Right renal pelvis (tissue), 4 donors: ENCODE measurements around the gene TBC1D8B. TPM values are rescaled to one million over a fixed set of nuclear protein-coding genes. Genes with fewer than 3 reads are reported as not detected.
A peak's percentile ranks its signal among the peaks of the same experiment; 100 is the strongest.
"Not testable (repeated sequence)": the region's sequence is repeated elsewhere in the genome, so short reads cannot be mapped to it uniquely, and the experiment has no call there.

Experiments
- DNase-seq, 4 donors: peaks; one replicate each; pipeline ENCODE4 v3.0.0-alpha.2; 2013; ENCODE audit warnings: low read depth in 4 of 4, low spot score in 3 of 4, missing footprints in 1 of 4
- polyA plus RNA-seq, 4 donors: library from polyadenylated mRNA; unstranded; fragments of 120-200 nt; gene quantifications; one replicate each; pipeline ENCODE4 v1.2.1, GENCODE V29; 2013; ENCODE audit not compliant: insufficient read length in 4 of 4

TBC1D8B gene
- 1 to 10 TPM; 4.3 to 6.9 (median 6.1) TPM for polyA plus RNA-seq

DNA sequence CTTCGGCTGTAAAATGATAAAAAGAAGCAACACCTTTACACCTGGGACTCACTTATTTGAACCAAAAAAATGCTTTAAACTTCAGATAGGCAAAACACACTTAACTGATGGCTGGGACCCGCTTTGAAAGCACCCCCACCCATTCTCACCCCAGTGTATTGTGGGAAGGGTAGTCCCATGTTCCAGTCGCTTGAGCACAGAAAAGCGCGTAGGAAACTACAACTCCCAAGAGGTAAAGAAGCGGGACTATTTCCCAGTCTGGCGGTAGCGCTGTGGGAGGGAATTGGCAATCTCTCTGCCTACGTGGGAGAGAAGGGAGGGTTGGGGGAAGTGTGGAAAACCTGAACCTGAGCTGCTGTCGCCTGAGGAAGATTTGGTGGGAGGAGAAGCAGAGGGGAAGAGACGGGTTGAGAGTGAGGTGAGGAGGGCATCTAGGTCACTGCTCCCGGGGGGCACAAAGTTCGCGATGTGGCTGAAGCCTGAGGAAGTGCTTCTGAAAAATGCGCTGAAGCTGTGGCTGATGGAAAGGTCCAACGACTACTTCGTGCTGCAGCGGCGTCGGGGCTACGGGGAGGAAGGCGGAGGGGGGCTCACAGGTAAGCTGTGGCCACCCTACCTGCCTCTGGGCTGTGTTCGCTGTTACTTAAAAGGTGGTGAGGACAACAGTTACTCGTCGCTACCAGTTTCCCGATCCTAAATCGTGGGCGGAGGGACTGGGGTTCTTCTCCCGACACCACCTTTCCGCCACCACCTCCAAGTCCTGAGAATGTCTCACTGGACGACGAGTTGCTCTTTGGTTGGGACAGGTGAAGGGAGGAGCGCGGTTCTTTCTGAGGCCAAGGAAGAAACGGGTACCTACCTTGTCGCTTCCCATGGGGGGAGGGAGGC, at the start of gene TBC1D8B:
Gene TBC1D8B, plus strand, starts transcription at position 286 of the 888 bp plus-strand sequence. Its CDS starts 181 bp downstream, at position 467.
- peak; percentile 71 to 83 (median 74) for DNase-seq

DNA sequence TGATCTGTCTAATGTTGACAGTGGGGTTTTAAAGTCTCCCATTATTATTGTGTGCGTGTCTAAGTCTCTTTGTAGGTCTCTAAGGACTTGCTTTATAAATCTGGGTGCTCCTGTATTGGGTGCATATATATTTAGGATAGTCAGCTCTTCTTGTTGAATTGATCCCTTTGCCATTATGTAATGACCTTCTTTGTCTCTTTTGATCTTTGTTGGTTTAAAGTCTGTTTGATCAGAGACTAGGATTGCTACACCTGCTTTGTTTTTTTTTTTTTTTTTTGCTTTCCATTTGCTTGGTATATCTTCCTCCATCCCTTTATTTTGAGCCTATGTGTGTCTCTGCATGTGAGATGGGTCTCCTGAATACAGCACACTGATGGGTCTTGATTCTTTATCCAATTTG, 33.2 kb upstream of the TBC1D8B start:
- not testable (repeated sequence) for DNase-seq

DNA sequence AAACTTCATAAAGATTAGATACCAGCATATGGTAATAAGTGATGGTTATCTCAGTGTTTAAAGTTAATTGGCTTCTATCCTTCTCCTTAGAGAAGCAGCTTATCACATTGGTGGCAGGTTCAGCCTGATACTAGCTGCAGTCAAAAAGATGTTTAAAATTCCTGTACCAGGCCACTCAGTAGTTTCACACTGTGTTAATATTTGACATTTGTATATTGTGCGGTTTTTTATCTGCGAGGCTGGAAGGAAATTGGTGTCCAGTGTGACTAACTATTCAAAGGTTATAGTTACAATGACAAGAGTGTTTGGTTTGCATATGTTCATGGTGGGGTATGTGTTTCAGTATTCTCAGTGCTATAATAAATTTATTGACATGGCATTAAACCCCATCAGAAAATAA, 27.5 kb upstream of the TBC1D8B start:
- DNase-seq, result no peak

DNA sequence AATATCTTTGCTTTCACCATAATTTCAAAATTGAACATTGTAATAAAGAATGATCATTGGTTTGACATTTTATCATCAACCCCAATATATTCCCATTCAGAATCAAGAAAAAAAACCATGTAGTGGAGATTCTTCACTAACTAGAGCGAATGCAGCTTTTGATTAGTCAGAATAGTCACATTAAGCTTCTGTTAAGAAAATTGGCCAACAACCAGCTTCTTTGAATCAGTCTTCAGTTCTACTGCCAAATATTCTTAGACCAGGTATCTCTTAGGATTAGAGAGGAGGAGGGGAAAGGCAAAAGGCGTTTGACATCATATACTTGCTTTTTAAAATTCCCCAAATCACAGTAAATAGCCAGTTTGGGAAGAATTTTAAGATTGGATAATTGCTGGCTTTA, 22.2 kb upstream of the TBC1D8B start:
- DNase-seq, result no peak

DNA sequence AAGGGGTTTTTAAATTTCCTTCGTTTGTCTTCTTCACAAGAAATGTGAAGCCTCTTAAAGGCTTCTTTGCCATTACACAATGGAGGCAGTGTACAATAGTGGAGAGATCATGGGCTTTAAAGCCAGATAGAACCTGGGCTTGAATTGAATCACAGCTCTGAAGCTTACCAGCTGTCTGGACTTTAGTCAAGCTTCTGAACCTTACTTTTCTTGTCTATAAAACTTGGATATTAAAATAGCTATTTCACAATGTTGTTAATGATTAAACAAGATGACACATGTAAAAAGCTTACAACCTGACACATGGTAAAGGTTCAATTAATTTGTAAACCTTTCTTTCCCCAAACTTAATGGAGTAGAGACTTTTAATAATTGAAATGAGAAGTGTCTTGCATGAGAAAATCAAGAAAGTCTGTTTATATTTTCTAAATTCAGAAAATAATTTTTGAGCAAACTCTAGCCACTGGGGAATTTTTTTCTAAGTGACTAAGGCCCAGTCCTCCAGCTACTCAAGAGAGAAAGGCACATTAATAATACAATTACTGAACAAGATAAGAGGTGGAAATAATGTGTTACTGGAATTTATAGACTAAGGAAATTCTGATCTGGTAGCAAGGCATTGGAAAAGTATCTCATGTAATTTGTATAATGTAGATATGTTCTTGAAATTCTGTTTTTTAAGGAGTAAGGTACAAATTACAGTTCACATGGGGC, 21.7 kb upstream of the TBC1D8B start:
- no peak for DNase-seq

DNA sequence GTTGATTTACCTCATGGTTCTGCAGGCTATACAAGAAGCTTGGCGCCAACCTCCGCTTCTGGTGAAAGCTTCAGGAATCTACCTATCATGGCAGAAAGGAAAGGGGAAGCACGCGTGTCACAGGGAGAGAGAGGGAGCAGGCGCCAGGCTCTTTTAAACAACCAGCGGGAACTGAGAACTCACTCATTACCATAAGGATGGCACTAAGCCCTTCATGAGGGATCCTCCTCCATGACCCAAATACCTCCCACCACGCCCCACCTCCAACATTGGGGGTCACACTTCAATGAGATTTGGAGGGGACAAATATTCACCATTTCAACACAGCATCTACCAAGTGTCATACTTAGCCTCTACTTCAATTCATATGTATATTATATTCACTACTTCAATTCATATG, 18.8 kb upstream of the TBC1D8B start:
- DNase-seq, result no peak

DNA sequence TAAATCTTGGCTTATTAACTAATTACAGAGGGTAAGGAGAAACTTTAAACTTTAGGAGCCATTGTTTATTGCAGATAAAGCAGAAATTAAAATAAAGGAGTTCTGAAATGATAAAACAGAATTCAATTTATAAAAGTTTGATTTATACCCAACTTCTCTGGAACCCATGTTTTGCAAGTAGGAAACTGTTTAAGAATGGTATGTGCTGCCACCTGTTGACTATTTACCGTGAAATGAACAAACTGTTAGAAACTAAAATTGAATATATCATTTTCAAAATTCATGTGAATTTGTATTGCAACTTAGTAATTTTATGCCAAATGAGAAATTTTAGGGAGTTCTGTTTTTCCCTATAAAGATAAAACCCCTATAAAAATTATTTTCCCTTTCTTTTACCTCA, 11.0 kb upstream of the TBC1D8B start:
- no peak for DNase-seq

DNA sequence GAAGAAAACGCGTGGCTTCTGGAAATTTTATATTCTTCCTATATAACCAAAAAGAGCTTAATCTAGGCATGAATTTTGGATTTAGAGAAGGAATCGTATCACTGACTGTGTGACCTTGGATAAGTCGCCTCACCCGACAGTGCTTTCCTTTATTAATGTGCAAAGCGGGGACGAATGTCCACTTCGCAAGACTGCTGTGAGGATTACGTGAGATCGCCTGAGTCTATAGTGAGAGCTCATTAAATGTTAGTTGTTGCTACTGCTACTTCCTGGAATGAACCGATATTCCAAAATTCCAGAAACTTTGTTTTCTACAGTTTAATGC, 448 bp upstream of the TBC1D8B start:
- DNase-seq, result peak in 1 of 4 donors; percentile 10

DNA sequence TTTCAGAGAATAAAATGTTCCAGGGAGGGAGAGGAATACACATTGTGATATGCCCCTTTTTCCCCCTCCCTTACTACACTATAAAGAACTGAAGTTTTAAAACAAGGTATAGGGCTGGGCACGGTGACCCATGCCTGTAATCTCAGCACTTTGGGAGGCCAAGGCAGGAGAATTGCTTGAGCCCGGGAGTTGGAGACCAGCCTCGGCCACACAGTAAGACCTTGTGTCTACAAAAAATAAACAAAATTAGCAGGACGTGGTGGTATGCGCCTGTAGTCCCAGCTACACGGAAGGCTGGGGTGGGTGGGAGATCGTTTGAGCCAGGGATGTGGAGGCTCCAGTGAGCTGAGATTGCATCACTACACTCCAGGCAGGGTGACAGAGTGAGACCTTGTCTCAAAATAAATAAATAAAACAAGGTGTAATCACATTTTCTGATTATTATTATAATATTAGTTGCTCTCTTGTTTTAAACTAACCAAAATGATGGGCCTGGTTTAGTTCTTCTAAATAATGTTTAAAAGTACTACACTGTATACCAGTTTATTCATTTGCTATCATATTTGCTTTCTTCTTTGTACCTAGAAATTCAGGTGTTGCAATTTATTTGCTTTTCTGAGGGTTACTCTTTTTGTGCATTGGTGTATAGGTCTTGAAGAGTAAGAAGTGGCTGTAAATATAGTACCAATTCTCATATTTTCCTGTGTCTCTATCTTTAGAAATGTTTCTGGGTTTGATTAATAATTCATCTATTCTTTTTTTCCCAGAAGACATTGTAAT, 8.8 kb downstream of the TBC1D8B start:
- no peak for DNase-seq

DNA sequence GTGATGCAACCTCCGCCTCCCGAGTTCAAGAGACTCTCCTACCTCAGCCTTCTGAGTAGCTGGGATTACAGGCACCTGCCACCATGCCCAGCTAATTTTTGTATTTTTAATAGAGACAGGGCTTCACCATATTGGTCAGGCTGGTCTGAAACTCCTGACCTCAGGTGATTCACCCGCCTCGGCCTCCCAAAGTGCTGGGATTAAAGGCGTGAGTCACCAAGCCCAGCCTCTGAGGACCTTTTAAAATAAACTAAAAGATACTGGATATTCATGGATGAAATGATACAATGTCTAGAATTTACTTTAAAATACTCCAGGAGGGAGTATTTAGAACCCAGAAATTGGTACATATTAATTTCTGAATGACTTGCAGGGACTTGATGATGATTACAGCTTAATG, 10.5 kb downstream of the TBC1D8B start:
- DNase-seq, result not testable (repeated sequence)

DNA sequence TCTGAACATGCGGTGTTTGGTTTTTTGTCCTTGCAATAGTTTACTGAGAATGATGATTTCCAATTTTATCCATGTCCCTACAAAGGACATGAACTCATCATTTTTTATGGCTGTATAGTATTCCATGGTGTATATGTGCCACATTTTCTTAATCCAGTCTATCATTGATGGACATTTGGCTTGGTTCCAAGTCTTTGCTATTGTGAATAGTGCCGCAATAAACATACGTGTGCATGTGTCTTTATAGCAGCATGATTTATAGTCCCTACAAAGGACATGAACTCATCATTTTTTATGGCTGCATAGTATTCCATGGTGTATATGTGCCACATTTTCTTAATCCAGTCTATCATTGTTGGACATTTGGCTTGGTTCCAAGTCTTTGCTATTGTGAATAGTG, 11.6 kb downstream of the TBC1D8B start:
- DNase-seq, result not testable (repeated sequence)

DNA sequence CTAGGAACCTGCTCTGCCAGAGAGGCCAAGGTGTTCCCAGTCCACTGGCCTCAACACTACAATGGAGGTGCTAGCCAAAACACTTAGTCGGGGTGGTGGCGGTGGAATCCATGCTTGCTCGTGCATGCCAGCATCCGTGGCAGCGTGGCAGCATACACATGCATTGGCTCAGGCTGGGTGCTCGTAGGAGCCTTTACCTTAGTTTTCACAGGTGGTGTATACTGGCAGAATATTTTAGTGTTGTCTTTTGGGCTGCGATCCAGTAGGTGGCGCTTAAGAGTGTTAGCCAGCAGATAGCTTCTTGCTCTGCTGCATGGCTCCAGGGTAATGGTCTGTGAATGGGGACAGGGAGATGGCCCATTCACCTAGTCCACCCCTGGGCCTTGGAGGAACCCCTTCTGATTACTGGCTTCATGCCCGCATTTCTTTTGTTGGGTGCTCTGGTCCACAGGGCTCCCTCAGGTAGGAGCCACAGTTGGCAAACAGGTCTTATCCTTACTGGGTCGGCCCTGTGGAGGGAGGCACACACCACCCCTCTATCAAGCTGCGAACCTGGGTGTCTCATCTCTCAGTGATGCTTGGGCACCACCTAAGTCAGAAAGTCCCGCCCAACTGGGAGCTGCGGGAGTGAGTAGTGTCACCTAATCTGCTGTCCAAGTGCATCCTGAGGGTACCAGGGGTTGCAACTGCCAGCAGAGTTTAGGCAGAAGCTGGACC, 60.7 kb downstream of the TBC1D8B start:
- DNase-seq, result no peak

DNA sequence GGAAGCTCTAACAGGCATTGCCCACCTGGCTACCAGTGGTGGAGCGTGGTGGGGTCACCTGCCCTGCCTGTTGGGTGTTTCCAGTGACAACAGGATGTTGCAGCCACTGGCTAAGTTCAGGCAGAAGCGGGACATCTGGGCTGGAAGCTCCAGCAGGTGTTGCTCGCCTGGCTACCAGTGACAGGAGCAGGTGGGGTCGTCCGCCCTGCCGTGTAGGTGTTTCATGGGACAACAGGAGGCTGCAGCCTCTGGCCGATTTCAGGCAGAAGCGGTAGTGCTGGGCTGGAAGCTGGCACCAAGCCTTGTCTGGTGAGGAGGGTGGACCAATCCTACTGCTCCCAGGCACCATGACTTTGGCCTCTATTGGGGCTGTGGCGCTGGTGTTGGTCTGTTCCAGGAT, 61.2 kb downstream of the TBC1D8B start:
- DNase-seq, result no peak

DNA sequence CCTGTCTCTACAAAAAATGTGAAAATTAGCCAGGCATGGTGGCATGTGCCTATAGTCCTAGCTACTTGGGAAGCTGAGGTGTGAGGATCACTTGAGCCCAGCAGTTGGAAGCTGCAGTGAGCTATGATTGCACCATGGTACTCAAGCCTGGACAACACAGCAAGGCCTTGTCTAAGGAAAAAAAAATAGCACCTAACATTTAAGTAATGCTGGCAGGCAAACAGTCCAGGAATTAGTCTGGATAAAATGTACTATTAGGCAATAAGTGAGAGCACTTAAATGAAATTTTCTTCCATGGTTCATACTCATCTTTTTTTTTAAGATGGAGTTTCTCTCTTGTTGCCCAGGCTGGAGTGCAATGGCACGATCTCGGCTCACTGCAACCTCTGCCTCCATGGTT, 70.3 kb downstream of the TBC1D8B start:
- DNase-seq, result not testable (repeated sequence)

DNA sequence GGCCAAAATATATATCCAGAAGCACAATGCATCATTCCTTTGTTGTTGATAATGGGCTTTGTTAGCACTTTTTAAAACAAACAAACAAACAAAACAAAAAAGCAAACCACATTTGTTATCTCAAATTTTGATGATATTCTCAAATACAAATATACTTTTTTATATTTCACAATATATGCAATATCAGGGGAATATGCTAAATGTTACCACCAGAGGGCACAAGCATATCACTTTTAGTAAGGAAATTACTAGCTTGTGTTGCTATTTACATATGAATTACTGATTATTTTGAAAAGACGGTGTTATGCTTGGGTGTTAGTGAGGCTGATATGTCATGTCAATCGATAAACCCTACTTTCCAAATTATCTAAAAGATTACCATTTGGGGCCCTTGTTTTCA, 71.6 kb downstream of the TBC1D8B start:
- DNase-seq, result no peak

DNA sequence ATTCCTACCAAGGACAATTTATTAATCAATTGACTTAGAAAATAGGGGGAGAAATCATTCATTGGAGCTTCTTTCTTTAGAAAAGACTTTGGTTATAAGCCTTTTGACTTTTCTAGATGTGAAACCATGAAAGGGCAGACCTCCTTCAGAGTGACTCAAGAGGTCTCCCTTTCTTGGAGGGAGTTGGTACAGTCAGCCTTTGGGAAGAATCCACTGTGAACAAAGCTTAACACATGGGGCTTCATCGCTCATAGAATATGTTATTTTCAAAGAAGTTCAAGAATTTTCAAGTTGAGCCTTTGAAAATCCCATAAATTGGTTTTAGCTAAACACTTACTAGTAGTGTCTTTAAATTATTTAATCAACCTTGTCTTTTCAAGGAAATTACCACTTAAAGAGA, 72.7 kb downstream of the TBC1D8B start:
- no peak for DNase-seq

DNA sequence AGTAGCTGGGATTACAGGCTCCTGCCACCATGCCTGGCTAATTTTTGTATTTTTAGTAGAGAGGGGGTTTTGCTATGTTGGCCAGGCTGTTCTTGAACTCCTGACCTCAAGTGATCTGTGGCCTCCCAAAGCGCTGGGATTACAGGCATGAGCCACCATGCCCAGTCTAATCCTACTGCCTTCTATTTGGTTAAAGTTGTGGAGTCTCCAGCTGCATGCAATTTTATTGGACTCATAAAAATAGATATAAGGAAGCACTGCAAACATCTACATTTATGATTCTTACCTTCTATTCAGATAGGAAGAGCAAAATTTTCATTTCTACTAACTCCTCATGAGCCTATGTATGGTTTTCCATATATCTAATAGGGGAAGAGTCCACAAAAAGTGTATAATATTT, 87.0 kb downstream of the TBC1D8B start:
- DNase-seq, result no peak

DNA sequence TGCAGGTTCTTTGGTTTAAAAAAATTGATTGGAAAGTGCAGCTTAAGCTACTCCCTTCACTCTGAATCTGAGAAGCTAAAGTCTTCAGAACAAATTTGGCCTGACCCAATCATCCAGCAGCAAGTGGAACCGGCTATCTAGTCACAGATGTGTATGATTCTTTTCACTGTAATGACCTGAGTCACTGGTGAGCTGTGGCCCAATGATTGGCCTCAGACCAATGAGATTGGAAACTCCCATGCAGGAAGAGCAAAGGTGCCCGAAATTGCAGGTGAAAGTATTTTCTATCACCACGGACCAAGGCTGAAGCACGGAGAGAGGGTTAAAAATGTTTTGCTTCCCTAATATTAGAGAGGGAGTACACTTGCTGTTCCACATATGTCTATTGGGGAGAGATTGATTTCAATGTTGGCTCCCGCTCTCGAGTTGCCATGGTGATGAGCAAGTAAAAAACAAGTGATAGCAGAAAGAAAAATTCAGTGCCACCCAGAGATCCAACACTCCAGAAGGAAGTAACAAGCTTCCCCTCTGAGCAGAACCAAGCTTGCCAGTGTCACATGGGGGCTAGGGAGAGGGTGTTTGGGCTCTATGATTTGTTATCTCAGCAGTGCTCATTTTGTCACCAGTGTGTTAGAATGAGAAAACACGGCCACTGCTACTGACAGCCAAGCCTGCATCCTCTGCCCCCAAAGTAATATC, 89.4 kb downstream of the TBC1D8B start:
- no peak for DNase-seq

DNA sequence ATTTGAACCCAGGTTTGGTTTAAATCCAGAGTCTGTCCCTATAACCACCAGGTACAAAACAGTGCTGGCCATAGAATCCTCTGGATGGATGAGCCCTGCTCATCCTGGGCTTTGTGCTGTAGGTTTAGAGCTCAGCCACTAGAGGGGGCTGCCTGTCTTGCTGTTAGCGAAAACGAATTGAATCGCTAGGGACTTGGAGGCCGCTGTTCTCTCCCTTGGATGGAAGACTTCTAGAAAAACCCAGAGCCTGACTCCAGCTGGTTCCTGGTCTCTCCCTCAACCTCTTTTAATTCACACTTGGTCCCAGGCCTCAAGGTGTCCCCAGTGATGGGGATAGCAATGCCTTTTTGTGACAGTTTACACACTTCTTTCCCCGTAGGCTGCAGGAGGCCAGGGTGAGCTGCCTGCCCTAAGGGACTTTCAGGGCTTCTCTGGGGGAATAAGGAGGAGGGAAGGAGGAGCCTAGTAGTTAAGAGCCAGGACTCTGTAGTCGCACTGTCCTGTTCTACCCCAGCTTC, 92.0 kb downstream of the TBC1D8B start:
- DNase-seq, result peak in 1 of 4 donors; percentile 27

DNA sequence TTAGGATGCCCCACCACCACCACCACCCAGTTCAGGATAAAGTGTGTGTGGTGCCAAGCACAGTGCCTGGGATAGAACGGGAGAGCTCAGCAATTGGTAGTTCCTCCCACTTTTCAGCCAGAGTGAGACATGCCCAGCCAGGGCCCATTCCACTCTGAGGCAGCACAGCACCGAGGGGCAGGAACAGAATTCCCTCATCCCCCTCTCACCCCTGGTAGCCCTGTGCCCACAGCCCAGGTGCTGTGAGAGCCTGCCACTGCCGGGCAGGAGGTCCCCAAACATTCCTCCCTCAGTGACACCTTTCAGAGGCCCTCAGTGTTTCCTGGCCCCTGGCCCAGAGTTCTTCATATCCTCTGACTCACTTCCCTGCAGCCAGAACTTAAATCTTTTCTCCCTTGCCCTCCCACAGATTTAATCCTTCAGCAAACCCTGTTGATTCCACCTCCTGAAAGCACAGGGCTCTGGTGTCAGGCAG, 92.5 kb downstream of the TBC1D8B start:
- no peak for DNase-seq
